ENCODE measurements around the gene DDX4.
A peak's percentile ranks its signal among the peaks of the same experiment; 100 is the strongest.

The DDX4 gene

DNA sequence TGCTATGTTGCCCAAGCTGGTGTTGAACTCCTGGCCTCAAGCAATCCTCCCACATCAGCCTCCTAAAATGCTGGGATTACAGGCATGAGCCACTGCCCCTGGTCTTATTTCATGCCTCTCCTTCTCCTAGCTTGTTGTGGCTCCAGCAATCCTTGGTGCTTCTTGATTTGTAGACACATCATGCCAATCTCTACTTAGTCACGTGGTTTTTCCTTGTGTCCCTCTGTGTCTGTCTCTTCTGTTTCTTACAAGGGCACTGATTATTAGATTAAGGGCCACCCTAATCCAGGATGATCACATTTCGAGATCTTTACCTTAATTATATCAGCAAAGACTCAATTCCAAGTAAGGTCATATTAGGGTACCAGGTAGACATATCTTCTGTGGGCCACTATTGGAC lies 104.1 kb downstream of the DDX4 start:
- H4K91ac ChIP-seq (ENCODE audit: low read length) = no peak overlapping the region
- H3K36me3 ChIP-seq (ENCODE audit: control insufficient read depth in 1 of 2, insufficient read depth in 2 of 2, low read depth in 1 of 2, low read length in 2 of 2) = no peaks in the 10 kb centered on the region
- no peaks in the 10 kb centered on the region for H3K4me1 ChIP-seq (ENCODE audit: control insufficient read depth, insufficient read depth, low read depth, low read length)
- no peak overlapping the region for H3K4ac ChIP-seq (ENCODE audit: low read depth in 1 of 2, low read length in 2 of 2)
- H2BK5ac ChIP-seq (ENCODE audit: low read depth, low read length, poor library complexity, severe bottlenecking) = no peak overlapping the region
- H2BK15ac ChIP-seq (ENCODE audit: low read depth, poor library complexity, severe bottlenecking) = no peak overlapping the region
- H3K27ac ChIP-seq (ENCODE audit: low read length, poor library complexity, severe bottlenecking) = no peak overlapping the region
- no peak overlapping the region for H2AK5ac ChIP-seq (ENCODE audit: low read length, severe bottlenecking)
- H3K4me3 ChIP-seq (ENCODE audit: insufficient read depth in 1 of 2, low read depth in 1 of 2, low read length in 2 of 2) = no peak overlapping the region
- H3K27me3 ChIP-seq (ENCODE audit: control insufficient read depth in 1 of 2, insufficient read depth in 1 of 2, low read length in 2 of 2) = peaks cover 0 to 3% of the 10 kb centered on the region in 2 experiments
- H3K79me1 ChIP-seq (replicated peaks; ENCODE audit: low read length, poor library complexity, severe bottlenecking) = no peaks in the 10 kb centered on the region
- no peak overlapping the region for H3K14ac ChIP-seq (ENCODE audit: low read length in 2 of 2)
- no peak overlapping the region for H2AFZ ChIP-seq (ENCODE audit: low read depth, low read length)
- H2BK12ac ChIP-seq (ENCODE audit: low read length in 2 of 2) = no peak overlapping the region
- H3K9me3 ChIP-seq (ENCODE audit: control insufficient read depth, low read length) = peaks cover 13% of the 10 kb centered on the region
- H3K9ac ChIP-seq (ENCODE audit: low read length) = no peak overlapping the region
- DNase-seq = no peak
- H3K18ac ChIP-seq (ENCODE audit: low read depth in 1 of 2, low read length in 2 of 2) = no peak overlapping the region
- no peak overlapping the region for H4K8ac ChIP-seq (ENCODE audit: low read length)
- H3K4me2 ChIP-seq (ENCODE audit: low read length, poor library complexity, severe bottlenecking) = no peak overlapping the region
- H3K23ac ChIP-seq (ENCODE audit: low read length in 2 of 2) = no peak overlapping the region
- no peak overlapping the region for H2BK120ac ChIP-seq (ENCODE audit: low read depth, low read length)
- WGBS = 69% methylated on average over 1 of the region's 2 CpGs

DNA sequence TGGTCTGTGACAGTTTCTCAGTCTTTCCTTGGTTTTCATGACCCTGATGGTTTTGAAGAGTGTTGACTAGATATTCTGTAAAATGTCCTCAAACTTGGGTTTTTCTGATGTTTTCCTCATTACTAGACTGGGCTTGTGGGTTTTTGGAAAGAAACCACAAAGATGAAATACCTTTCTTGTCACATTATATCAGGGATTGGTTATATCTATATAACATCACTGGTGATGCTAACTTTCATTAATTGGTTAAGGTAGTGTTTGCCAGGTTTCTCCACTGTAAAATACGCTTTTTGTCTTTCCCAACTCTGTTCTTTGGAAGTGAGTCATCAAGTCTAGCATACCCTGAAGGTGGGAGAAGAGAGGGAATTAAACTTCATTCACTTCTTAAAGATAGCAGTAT lies 110.0 kb downstream of the DDX4 start:
- no peak overlapping the region for H3K9ac ChIP-seq (ENCODE audit: low read length)
- no peak overlapping the region for H2BK12ac ChIP-seq (ENCODE audit: low read length in 2 of 2)
- H3K79me1 ChIP-seq (replicated peaks; ENCODE audit: low read length, poor library complexity, severe bottlenecking) = no peaks in the 10 kb centered on the region
- H2AFZ ChIP-seq (ENCODE audit: low read depth, low read length) = no peak overlapping the region
- H3K4me3 ChIP-seq (ENCODE audit: insufficient read depth in 1 of 2, low read depth in 1 of 2, low read length in 2 of 2) = no peak overlapping the region
- no peak overlapping the region for H3K18ac ChIP-seq (ENCODE audit: low read depth in 1 of 2, low read length in 2 of 2)
- no peak for DNase-seq
- H3K27ac ChIP-seq (ENCODE audit: low read length, poor library complexity, severe bottlenecking) = no peak overlapping the region
- H4K8ac ChIP-seq (ENCODE audit: low read length) = no peak overlapping the region
- no peak overlapping the region for H2AK5ac ChIP-seq (ENCODE audit: low read length, severe bottlenecking)
- no peak overlapping the region for H3K23ac ChIP-seq (ENCODE audit: low read length in 2 of 2)
- H2BK15ac ChIP-seq (ENCODE audit: low read depth, poor library complexity, severe bottlenecking) = no peak overlapping the region
- WGBS = no CpG with 5 or more reads among the region's 1 CpG
- H4K91ac ChIP-seq (ENCODE audit: low read length) = no peak overlapping the region
- H3K36me3 ChIP-seq (ENCODE audit: control insufficient read depth in 1 of 2, insufficient read depth in 2 of 2, low read depth in 1 of 2, low read length in 2 of 2) = no peaks in the 10 kb centered on the region
- H3K14ac ChIP-seq (ENCODE audit: low read length in 2 of 2) = no peak overlapping the region
- peaks cover 13% of the 10 kb centered on the region for H3K9me3 ChIP-seq (ENCODE audit: control insufficient read depth, low read length)
- no peak overlapping the region for H2BK120ac ChIP-seq (ENCODE audit: low read depth, low read length)
- no peak overlapping the region for H2BK5ac ChIP-seq (ENCODE audit: low read depth, low read length, poor library complexity, severe bottlenecking)
- no peaks in the 10 kb centered on the region for H3K27me3 ChIP-seq (ENCODE audit: control insufficient read depth in 1 of 2, insufficient read depth in 1 of 2, low read length in 2 of 2)
- no peaks in the 10 kb centered on the region for H3K4me1 ChIP-seq (ENCODE audit: control insufficient read depth, insufficient read depth, low read depth, low read length)
- H3K4me2 ChIP-seq (ENCODE audit: low read length, poor library complexity, severe bottlenecking) = no peak overlapping the region
- H3K4ac ChIP-seq (ENCODE audit: low read depth in 1 of 2, low read length in 2 of 2) = no peak overlapping the region

DNA sequence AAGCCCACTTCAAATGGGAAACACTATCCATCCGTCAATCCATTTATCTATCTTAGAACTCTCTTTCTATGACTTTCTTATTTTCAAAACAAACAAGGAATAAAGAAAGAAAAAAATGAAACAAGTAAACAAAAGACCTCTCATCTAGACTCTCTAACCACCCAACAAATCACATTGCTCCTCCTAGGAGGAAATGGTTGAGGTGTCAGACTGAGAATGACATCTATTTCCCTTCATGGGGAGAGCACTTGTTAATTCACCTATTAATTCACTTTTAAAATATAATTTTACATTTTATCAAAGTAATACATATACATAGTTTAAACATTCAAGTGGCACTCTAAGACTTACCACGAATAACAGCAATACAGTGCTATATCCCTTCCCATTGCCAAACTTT lies 110.9 kb downstream of the DDX4 start:
- no peak overlapping the region for H2BK5ac ChIP-seq (ENCODE audit: low read depth, low read length, poor library complexity, severe bottlenecking)
- no peak for DNase-seq
- no peak overlapping the region for H2BK12ac ChIP-seq (ENCODE audit: low read length in 2 of 2)
- 100% methylated on average over 2 of the region's 2 CpGs for WGBS
- no peak overlapping the region for H3K4ac ChIP-seq (ENCODE audit: low read depth in 1 of 2, low read length in 2 of 2)
- no peaks in the 10 kb centered on the region for H3K79me1 ChIP-seq (replicated peaks; ENCODE audit: low read length, poor library complexity, severe bottlenecking)
- H2BK120ac ChIP-seq (ENCODE audit: low read depth, low read length) = no peak overlapping the region
- H3K36me3 ChIP-seq (ENCODE audit: control insufficient read depth in 1 of 2, insufficient read depth in 2 of 2, low read depth in 1 of 2, low read length in 2 of 2) = no peaks in the 10 kb centered on the region
- no peak overlapping the region for H2BK15ac ChIP-seq (ENCODE audit: low read depth, poor library complexity, severe bottlenecking)
- no peaks in the 10 kb centered on the region for H3K27me3 ChIP-seq (ENCODE audit: control insufficient read depth in 1 of 2, insufficient read depth in 1 of 2, low read length in 2 of 2)
- H2AFZ ChIP-seq (ENCODE audit: low read depth, low read length) = no peak overlapping the region
- H3K27ac ChIP-seq (ENCODE audit: low read length, poor library complexity, severe bottlenecking) = no peak overlapping the region
- no peak overlapping the region for H3K4me2 ChIP-seq (ENCODE audit: low read length, poor library complexity, severe bottlenecking)
- no peak overlapping the region for H3K18ac ChIP-seq (ENCODE audit: low read depth in 1 of 2, low read length in 2 of 2)
- no peaks in the 10 kb centered on the region for H3K4me1 ChIP-seq (ENCODE audit: control insufficient read depth, insufficient read depth, low read depth, low read length)
- H4K8ac ChIP-seq (ENCODE audit: low read length) = no peak overlapping the region
- H2AK5ac ChIP-seq (ENCODE audit: low read length, severe bottlenecking) = no peak overlapping the region
- H4K91ac ChIP-seq (ENCODE audit: low read length) = no peak overlapping the region
- no peak overlapping the region for H3K4me3 ChIP-seq (ENCODE audit: insufficient read depth in 1 of 2, low read depth in 1 of 2, low read length in 2 of 2)
- no peak overlapping the region for H3K14ac ChIP-seq (ENCODE audit: low read length in 2 of 2)
- no peak overlapping the region for H3K23ac ChIP-seq (ENCODE audit: low read length in 2 of 2)
- H3K9ac ChIP-seq (ENCODE audit: low read length) = no peak overlapping the region
- H3K9me3 ChIP-seq (ENCODE audit: control insufficient read depth, low read length) = peaks cover 5% of the 10 kb centered on the region

DNA sequence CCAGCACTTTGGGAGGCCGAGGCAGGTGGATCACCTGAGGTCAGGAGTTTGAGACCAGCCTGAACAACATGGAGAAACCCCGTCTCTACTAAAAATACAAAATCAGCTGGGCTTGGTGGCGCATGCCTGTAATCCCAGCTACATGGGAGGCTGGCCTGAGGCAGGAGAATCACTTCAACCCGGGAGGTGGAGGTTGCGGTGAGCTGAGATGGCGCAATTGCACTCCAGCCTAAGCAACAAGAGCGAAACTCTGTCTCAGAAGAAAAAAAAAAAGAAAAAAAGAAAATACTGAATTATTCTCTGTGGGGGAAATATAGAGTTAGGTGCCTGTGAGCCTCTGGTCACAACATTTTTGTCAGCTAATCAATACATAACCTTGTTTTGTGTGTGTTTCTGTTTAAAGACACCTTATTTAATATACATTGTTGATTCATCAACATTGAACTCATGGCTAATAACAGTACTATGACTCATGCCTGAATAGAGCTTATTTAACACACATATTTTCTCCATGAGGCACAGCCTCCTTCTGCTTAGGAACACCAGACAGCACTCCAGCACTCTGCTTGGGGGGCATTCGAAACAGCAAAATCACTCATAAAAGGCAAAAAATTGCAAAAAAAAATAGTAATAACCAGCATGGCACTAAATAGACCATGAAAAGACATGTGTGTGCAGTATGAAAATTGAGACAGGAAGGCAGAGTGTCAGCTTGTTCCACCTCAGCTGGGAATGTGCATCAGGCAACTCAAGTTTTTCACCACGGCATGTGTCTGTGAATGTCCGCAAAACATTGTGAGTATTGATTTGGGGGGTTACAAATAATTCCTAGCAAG lies 113.2 kb downstream of the DDX4 start, which contains the start of gene IL31RA:
IL31RA (plus strand) TSS at position 519 of the 836 bp plus-strand sequence; CDS start at position 733, 214 bp downstream.
- Histone ChIP-seq H2BK5ac (ENCODE audit: low read depth, low read length, poor library complexity, severe bottlenecking) (no peak within 1 kb of the TSS), H3K4me3 (ENCODE audit: insufficient read depth in 1 of 2, low read depth in 1 of 2, low read length in 2 of 2) (no peak within 1 kb of the TSS), H2AK5ac (ENCODE audit: low read length, severe bottlenecking) (no peak within 1 kb of the TSS), H2BK120ac (ENCODE audit: low read depth, low read length) (no peak within 1 kb of the TSS), H4K91ac (ENCODE audit: low read length) (no peak within 1 kb of the TSS), H2BK12ac (ENCODE audit: low read length in 2 of 2) (peak within 1 kb of the TSS in 1 of 2 experiments; percentile 78), H3K4ac (ENCODE audit: low read depth in 1 of 2, low read length in 2 of 2) (no peak within 1 kb of the TSS), H3K27me3 (ENCODE audit: control insufficient read depth in 1 of 2, insufficient read depth in 1 of 2, low read length in 2 of 2) (no peaks in the 10 kb centered on the region), H3K4me2 (ENCODE audit: low read length, poor library complexity, severe bottlenecking) (peak within 1 kb of the TSS; percentile 35), H3K18ac (ENCODE audit: low read depth in 1 of 2, low read length in 2 of 2) (peak within 1 kb of the TSS in 1 of 2 experiments; percentile 24), H3K23ac (ENCODE audit: low read length in 2 of 2) (no peak within 1 kb of the TSS), H3K36me3 (ENCODE audit: control insufficient read depth in 1 of 2, insufficient read depth in 2 of 2, low read depth in 1 of 2, low read length in 2 of 2) (no peaks in the 10 kb centered on the region), H3K27ac (ENCODE audit: low read length, poor library complexity, severe bottlenecking) (peak within 1 kb of the TSS; percentile 71), H3K4me1 (ENCODE audit: control insufficient read depth, insufficient read depth, low read depth, low read length) (peaks cover 3% of the 10 kb centered on the region), H4K8ac (ENCODE audit: low read length) (no peak within 1 kb of the TSS), H3K9me3 (ENCODE audit: control insufficient read depth, low read length) (no peaks in the 10 kb centered on the region), H3K79me1 (replicated peaks; ENCODE audit: low read length, poor library complexity, severe bottlenecking) (peaks cover 6% of the 10 kb centered on the region), H3K9ac (ENCODE audit: low read length) (no peak within 1 kb of the TSS), H2BK15ac (ENCODE audit: low read depth, poor library complexity, severe bottlenecking) (no peak within 1 kb of the TSS), H2AFZ (ENCODE audit: low read depth, low read length) (no peak within 1 kb of the TSS), H3K14ac (ENCODE audit: low read length in 2 of 2) (no peak within 1 kb of the TSS)
- peak; percentile 94 for DNase-seq
- WGBS = 47% methylated on average over 9 of the region's 10 CpGs

Data from mesenchymal stem cell (in vitro differentiated cells and primary cell).